CD4-positive, alpha-beta T cell (primary cell): ENCODE data around the gene NTN5. TPM values are rescaled to one million over a fixed set of nuclear protein-coding genes. Genes with fewer than 3 reads are reported as not detected.
A peak's percentile ranks its signal among the peaks of the same experiment; 100 is the strongest.

Source experiments
- ATAC-seq: fragments of 200-7000 bp; cut with Tn5 transposase; one replicate; pipeline ENCODE4 v1.10.0; 2022; ENCODE audit warnings: mild to moderate bottlenecking; ENCODE audit not compliant: poor library complexity
- CTCF ChIA-PET: fragments of 350-600 bp; sonication (Branson Sonifier 250); formaldehyde crosslinking; loops from one replicate; lab custom pipeline; 2021; ENCODE audit warnings: antibody characterized with exemption, inconsistent platforms; lab: Charles Lee
- POLR2A ChIA-PET: fragments of 350-600 bp; sonication (Branson Sonifier 250); formaldehyde crosslinking; loops from one replicate; lab custom pipeline; 2021; ENCODE audit warnings: antibody characterized with exemption, inconsistent platforms; lab: Charles Lee
- DNase-seq, 14 experiments: peaks; one replicate each; pipeline ENCODE4 v3.0.0-alpha.2; 2013 to 2020; ENCODE audit warnings: mixed read lengths in 2 of 14
- H3K27ac ChIP-seq, 2 donors: one replicate each; pipeline versions ENCODE4 v1.5.1 to v1.7.0; 2013; ENCODE audit warnings: low read length in 2 of 2, low read depth in 1 of 2, mild to moderate bottlenecking in 1 of 2
- H3K27me3 ChIP-seq, 2 experiments: 1 replicate in 1 of 2; 2 replicates in 1 of 2; pipeline versions ENCODE4 v1.6.1 to v1.7.0; 2013; ENCODE audit warnings: low read length in 2 of 2, control low read depth in 1 of 2, mild to moderate bottlenecking in 1 of 2, moderate library complexity in 1 of 2; ENCODE audit not compliant: insufficient read depth in 2 of 2, control insufficient read depth in 1 of 2
- H3K36me3 ChIP-seq: one replicate; pipeline ENCODE4 v1.6.1; 2013; ENCODE audit warnings: low read length, control low read depth; ENCODE audit not compliant: insufficient read depth
- H3K4me1 ChIP-seq: one replicate; pipeline ENCODE4 v1.6.1; 2013; ENCODE audit warnings: low read length, control low read depth; ENCODE audit not compliant: insufficient read depth
- H3K4me3 ChIP-seq: one replicate; pipeline ENCODE4 v1.5.1; 2013; ENCODE audit warnings: mild to moderate bottlenecking, low read length, moderate library complexity
- H3K9me3 ChIP-seq, 2 experiments: 1 replicate in 1 of 2; 2 replicates in 1 of 2; pipeline versions ENCODE4 v1.6.1 to v1.7.0; 2013; ENCODE audit warnings: low read length in 2 of 2, mild to moderate bottlenecking in 2 of 2, control low read depth in 1 of 2, moderate library complexity in 1 of 2; ENCODE audit not compliant: control insufficient read depth in 1 of 2, insufficient read depth in 1 of 2
- H3K27ac Mint-ChIP-seq: one replicate; pipeline ENCODE4 v1.8.0; 2020; ENCODE audit warnings: mixed read lengths
- H3K27me3 Mint-ChIP-seq: one replicate; pipeline ENCODE4 v1.8.0; 2021; ENCODE audit warnings: mixed read lengths
- H3K36me3 Mint-ChIP-seq: one replicate; pipeline ENCODE4 v1.8.0; 2021; ENCODE audit warnings: low read depth, mixed read lengths
- H3K4me1 Mint-ChIP-seq: one replicate; pipeline ENCODE4 v1.8.0; 2021; ENCODE audit warnings: low read depth, mixed read lengths
- H3K4me3 Mint-ChIP-seq: one replicate; pipeline ENCODE4 v1.8.0; 2020; ENCODE audit warnings: mild to moderate bottlenecking, mixed read lengths
- H3K9me3 Mint-ChIP-seq: one replicate; pipeline ENCODE4 v1.8.0; 2020; ENCODE audit warnings: mixed read lengths
- CTCF ChIP-seq: fragments of 200-600 bp; IDR thresholded peaks from one replicate; pipeline ENCODE4 v1.8.0; 2022; ENCODE audit warnings: antibody characterized with exemption, mild to moderate bottlenecking
- intact Hi-C, 2 experiments: fragments of 100-400 bp; cut with DNase I in 1 of 2; cut with micrococcal nuclease in 1 of 2; formaldehyde crosslinking; loops; one replicate each; pipeline versions ENCODE4 v1.15.1 to v1.9.0; 2023 to 2025; cut with DNase I, micrococcal nuclease
- total RNA-seq, 174 experiments: library from RNA in 2 of 174; stranded (reverse) in 2 of 174; gene quantifications; one replicate each; pipeline ENCODE4 v1.2.3 and lab custom pipeline; 2021 to 2026

Gene NTN5
- total RNA-seq, 2 experiments from 2014 or later = 2.7 to 3.0 TPM

DNA sequence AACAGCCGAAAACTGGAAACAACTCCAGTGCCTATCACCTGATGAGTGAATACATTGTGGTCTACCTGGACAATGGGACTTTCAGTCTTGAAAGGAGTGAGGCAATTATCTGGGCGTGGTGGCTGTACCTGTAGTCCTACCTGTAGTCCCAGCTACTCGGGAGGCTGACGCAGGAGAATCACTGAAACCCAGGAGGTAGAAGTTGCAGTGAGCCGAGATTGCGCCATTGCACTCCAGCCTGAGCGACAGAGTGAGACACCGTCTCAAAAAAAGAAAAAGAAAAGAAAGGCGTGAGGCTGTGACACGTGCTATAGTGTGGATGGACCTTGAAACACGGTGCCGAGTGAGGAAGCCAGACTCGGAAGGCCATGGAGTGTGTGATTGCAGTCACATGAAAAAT lies 4.1 kb upstream of the NTN5 start:
- Histone ChIP-seq H3K4me1 (peaks cover 9% of the 10 kb centered on the region), H3K36me3 (no peaks in the 10 kb centered on the region), H3K9me3 (no peaks in the 10 kb centered on the region), H3K4me3 (no peak overlapping the region), H3K27ac (no peak overlapping the region), H3K27me3 (no peaks in the 10 kb centered on the region)
- ChIA-PET CTCF (interaction anchor here (1.5 kb wide), 1 partner anchor 31 kb away, joined by 3 read pairs; the partner anchor contains the start of gene CA11), POLR2A (interaction anchor here (2.7 kb wide), 1 partner anchor 58 kb away, joined by 8 read pairs; the partner anchor contains the start of genes RPL18 and SPHK2)
- TF ChIP-seq CTCF = no peak
- no peaks in the 10 kb centered on the region for H3K9me3 Mint-ChIP-seq
- no peak overlapping the region for H3K4me3 Mint-ChIP-seq
- DNase-seq (no peak), ATAC-seq (no peak)
- no peaks in the 10 kb centered on the region for H3K36me3 Mint-ChIP-seq
- peaks cover 7% of the 10 kb centered on the region for H3K4me1 Mint-ChIP-seq
- intact Hi-C loops = loop anchor here in 1 of 2 experiments (5.0 kb wide), 2 partner anchors 35 to 40 kb away; partner anchors contain the start of gene DBP
- no peak overlapping the region for H3K27ac Mint-ChIP-seq
- H3K27me3 Mint-ChIP-seq = no peaks in the 10 kb centered on the region

- Mint-ChIP-seq H3K27me3 (no peaks in the 10 kb centered on the region), H3K9me3 (no peaks in the 10 kb centered on the region), H3K36me3 (no peaks in the 10 kb centered on the region), H3K4me1 (peaks cover 7% of the 10 kb centered on the region), H3K27ac (no peak overlapping the region), H3K4me3 (no peak overlapping the region)
- ATAC-seq (no peak), DNase-seq (no peak)
- Histone ChIP-seq H3K36me3 (no peaks in the 10 kb centered on the region), H3K9me3 (no peaks in the 10 kb centered on the region), H3K27me3 (no peaks in the 10 kb centered on the region), H3K27ac (no peak overlapping the region), H3K4me3 (no peak overlapping the region), H3K4me1 (peaks cover 9% of the 10 kb centered on the region)
- ChIA-PET POLR2A (interaction anchor here (1.9 to 2.7 kb wide), 2 partner anchors 27 to 57 kb away, joined by 4 to 8 read pairs; partner anchors contain the start of genes RPL18 and SPHK2), CTCF (interaction anchor here (1.5 kb wide), 1 partner anchor 30 kb away, joined by 3 read pairs; the partner anchor contains the start of gene CA11)
- TF ChIP-seq CTCF = no peak
- intact Hi-C loops = loop anchor here in 1 of 2 experiments (5.0 kb wide), 2 partner anchors 36 to 39 kb away; partner anchors contain the start of gene DBP
Measured at GRCh38 chr19:48676487-48676886, 3.7 kb upstream of the NTN5 start.

DNA sequence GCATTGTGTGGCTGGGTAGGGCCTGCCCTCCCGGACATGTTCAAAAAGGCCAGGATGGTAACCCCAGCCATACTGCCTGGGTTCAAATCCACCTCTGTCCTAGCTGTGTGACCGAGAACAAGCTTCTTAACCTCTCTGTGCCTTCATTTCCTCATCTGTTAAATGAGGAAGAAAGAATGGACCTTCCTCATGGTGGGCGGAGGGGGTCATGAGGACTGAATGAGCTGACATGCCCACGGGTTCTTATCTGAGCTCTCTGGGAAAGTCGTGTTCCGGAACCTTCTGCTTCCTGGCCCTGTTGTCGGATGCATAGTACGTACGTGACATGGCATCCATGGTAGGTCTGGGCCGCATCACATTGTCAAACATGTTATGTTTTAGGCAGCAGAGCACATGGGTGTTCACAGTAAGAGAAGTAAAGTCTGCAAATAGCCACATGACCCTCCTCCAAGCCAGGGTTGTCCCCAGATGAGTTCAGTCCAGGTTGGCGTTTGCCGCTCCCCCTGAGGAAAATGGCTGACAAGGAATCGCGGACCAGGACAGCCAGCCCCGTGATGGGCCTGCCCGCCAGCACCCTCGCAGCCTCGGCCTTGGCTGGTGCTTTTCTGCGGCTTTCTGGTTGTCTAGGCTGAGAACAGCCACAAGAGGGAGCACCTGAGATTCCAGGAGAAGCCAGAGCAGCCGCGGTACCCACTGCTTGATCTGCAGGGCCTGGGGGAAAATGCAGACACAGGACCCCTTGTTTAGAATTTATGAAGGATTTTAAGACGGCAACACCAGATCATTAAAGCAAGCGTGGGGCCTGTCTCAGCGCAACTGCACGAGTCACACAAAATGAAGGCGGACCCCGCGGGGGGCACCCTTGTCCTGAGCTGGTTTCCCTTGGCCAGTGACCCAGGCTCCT lies 2.4 kb upstream of the NTN5 start:
- Mint-ChIP-seq H3K4me1 (peaks cover 7% of the 10 kb centered on the region), H3K9me3 (no peaks in the 10 kb centered on the region), H3K27ac (no peak overlapping the region), H3K36me3 (no peaks in the 10 kb centered on the region), H3K27me3 (no peaks in the 10 kb centered on the region), H3K4me3 (no peak overlapping the region)
- intact Hi-C loops = loop anchor here (1.0 to 5.0 kb wide), 3 partner anchors 29 to 38 kb away; partner anchors contain the start of genes CA11 (in 2 of the 2) and DBP (in 1 of the 2)
- Histone ChIP-seq H3K27ac (no peak overlapping the region), H3K4me3 (no peak overlapping the region), H3K9me3 (no peaks in the 10 kb centered on the region), H3K36me3 (no peaks in the 10 kb centered on the region), H3K4me1 (peaks cover 9% of the 10 kb centered on the region), H3K27me3 (no peaks in the 10 kb centered on the region)
- DNase-seq = peak; percentile 62 to 89 (median 68)
- peak; percentile 98 for ATAC-seq
- CTCF ChIA-PET = interaction anchor here (0.6 to 2.1 kb wide), 4 partner anchors 22 to 87 kb away, joined by 3 to 16 read pairs (median 4); partner anchors contain the start of gene CA11
- POLR2A ChIA-PET = interaction anchor here (0.6 to 2.7 kb wide), 4 partner anchors 26 to 63 kb away, joined by 3 to 8 read pairs (median 4); partner anchors contain the start of genes RPL18 and SPHK2
- TF ChIP-seq CTCF = peak; percentile 84
